GM21786 (cell line): ENCODE data around the gene RHOU.
"Not testable (repeated sequence)": the region's sequence is repeated elsewhere in the genome, so short reads cannot be mapped to it uniquely, and the experiment has no call there.

Experiments used
- ATAC-seq: cut with Tn5 transposase; IDR thresholded peaks from one replicate; pipeline ENCODE4 v1.9.1; 2021; ENCODE audit not compliant: unreplicated experiment

Gene RHOU

DNA sequence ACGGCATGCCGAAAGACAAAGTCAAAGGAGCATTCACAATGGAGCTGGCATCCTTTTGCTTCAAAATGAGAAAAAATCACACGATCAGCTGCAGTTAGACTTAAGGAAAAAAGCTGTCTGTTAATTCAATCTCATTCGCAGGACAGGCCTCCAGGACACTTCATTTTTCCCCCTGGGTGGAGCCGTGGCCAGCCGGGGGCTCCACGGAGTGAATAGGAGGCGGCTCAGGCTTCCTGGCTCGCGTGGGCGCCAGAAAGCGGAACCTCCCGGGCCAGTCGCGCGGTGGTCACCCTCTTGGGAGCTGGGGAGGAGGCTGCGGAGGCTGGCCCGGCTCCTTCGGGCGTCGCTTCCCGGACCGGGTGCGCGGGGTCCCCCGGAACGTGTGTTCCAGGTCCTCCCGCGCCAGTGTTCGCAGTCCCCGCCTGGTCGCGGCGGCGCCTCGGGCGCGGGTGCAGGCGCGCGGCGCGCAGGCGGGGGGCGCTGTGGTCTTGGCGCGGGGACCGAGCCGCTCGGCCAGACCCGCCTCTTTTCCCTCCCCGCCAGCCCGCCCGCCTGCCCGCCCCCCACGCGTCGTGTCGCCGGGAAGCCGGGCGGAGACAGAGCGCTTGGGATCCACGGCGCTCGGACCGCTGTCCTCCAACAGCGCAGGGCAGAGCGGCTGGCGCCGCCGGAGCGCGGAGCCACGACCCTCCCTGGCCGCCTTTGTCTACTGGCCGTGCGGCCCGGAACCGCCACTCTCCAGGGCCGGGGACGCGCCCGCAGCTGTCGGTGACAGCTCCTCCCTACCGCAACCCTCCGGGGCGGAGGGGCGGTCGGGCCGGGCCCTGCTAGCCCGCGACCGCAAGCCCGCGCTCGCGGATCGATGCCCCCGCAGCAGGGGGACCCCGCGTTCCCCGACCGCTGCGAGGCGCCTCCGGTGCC lies at the start of gene RHOU:
Gene RHOU (plus strand): TSS at position 599 of the 921 bp plus-strand sequence. CDS start 264 bp downstream, at position 863.
- no peak for ATAC-seq

DNA sequence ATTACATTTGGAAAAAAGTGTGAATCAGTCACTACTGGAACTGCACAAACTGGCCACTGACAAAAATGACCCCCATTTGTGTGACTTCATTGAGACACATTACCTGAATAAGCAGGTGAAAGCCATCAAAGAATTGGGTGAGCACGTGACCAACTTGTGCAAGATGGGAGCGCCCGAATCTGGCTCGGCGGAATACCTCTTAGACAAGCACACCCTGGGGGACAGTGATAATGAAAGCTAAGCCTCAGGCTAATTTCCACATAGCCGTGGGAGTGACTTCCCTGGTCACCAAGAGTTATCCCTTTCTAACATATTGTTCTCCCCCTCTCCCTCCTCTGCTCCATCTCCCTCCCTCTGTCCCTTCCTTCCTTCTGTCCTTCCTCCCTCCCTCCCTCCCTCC lies 47.7 kb upstream of the RHOU start:
- no peak for ATAC-seq

DNA sequence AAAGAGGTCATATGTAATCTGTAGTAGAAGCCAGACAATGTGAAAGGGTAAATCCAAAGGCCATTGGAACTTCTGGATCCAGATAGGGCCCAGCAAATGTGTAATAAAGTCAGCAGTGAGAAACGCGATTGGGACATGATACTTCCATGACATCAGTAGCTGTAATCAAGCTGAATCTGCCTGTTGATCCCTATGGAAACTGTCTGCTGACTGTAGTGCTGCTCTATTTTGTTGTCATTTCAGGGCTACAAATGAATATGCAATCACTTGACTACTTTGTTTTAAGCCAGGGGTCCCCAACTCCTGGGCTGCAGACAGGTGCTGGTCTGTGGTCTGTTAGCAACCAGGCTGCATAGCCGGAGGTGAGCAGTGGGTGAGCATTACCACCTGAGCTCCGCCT lies 46.0 kb upstream of the RHOU start:
- ATAC-seq: no peak

DNA sequence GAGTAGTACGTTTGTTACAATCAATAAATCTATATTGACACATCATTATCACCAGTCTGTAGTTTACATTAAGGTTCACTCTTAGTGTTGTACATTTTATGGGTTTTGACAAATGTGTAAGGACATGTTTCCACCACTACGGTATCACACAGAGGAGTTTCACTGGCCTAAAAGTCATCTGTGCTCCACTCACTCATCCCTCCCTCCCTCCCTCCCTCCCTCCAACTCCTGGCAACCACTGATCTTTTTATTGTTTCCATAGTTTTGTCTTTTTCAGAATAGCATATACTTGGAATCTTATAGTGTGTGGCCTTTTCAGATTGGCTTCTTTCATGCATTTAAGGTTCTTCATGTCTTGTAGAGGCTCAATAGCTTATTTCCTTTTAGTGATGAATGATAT lies 44.1 kb upstream of the RHOU start:
- ATAC-seq: no peak

DNA sequence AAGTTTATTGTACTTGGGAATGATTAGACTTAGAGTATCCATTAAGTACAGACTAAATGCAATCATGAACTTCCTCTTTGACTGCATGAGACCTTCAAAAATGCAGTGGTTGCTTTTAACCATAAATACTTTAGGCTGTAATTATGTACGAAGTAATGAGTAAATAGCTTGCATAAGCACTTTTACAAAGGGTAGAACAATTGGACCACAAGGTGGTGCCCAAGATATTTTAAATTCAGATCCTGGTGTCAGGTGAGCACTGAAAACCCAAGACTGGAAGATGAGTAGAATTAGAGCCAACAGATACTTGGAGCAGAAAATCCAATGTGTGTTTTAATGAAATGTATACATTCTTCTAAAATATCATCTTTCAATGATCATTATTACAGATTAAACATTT lies 43.4 kb upstream of the RHOU start:
- ATAC-seq: no peak

DNA sequence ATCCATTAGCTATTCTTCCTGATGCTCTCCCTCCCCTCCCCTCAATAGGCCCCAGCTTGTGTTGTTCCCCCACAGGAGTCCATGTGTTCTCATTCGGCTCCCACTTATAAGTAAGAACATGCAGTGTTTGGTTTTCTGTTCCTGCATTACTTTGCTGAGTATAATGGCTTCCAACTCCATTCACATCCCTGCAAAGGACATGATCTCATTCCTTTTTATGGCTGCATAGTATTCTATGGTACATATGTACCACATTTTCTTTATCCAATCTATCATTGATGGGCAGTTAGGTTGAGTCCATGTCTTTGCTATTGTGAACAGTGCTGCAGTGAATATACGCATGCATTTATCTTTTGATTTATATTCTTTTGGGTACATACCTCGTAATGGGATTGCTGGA lies 40.8 kb upstream of the RHOU start:
- ATAC-seq: not testable (repeated sequence)

DNA sequence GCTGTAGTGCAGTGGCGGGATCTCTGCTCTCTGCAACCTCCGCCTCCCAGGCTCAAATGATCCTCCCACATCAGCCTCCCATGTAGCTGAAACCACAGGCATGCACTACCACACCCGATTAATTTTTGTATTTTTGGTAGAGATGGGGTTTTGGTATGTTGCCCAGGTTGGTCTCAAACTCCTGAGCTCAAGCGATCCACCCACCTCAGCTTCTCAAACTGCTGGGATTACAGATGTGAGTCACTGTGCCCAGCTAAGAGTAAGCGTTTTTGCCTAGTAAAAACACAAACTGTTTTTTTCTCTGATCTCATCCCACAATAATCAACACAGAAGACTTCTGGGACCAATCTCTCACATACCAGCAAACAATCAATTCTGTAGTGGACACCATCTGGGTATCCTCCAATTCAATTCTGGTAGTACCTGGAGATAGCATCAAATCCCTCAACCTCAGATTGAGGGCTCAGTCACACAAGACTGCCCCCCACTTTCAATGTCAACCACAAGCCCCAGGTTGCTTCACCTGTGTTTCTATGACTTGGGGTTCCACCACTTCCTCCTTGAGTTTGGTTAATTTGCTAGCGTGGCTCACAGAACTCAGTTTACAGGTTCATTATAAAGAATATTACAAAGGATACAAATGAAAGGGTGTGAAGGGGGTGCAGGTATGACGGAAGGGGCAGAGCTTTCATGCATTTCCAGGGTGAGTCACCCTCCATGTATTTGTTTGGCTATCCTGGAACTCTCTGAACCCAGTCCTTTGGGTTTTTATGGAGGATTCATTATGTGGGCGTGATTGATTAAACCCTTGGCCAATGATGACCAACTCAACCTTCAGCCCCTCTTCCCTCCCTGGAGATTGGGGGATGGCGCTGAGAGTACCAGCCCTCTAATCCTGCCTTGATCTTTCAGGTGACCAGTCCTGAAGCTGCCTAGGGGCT lies 40.0 kb upstream of the RHOU start:
- ATAC-seq: no peak

DNA sequence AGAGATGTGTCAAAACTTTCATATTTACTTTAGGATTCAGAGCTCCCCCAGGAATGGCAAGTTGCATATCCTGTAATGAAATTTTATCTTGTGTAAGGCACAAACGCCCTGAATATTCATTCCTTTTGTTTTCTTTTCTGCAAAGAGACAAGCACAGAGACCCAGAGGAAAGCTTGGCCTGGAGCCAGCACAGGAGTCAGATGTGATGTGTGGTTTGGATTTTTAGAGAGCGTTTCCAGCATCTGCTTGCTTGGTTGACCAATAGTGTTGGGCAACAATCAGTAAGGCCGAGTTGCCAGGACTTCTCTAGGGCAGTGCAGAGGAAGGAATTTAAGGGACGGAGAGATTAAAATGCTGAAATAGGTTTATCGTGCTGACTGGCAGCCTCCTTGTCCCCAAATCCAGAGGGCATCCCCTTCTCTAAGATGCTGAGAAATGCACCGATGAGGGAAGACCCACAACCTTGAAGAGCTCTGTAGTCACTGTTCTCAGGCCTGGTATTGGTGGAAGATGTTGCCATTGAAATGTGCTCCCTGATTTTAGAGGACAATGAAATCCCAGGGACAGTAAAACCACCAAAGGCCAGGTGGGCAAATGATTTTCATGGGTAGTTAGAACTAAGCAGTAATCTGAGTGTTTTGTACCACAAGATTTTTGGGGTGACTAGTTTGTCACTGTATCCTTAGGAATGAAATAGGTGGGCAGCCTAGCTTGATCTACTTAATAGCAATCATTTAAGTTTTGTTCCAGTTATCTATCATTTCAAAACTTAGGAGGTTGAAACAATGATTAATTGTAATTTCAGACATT lies 37.9 kb upstream of the RHOU start:
- no peak for ATAC-seq

DNA sequence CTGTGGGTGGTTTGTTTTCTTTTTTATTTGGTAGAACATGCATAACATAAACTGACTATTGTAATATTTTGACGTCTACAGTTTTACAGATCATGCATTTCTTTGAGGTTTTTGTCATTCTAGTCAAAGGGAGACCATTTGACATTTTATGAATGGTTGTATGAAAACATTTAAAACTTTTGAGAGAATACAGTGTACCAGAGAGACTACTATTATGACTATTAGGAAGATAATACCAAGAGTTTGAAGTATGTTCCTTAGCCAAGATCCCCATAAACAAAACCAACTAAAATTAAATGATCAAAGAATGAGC lies 37.3 kb upstream of the RHOU start:
- no peak for ATAC-seq

DNA sequence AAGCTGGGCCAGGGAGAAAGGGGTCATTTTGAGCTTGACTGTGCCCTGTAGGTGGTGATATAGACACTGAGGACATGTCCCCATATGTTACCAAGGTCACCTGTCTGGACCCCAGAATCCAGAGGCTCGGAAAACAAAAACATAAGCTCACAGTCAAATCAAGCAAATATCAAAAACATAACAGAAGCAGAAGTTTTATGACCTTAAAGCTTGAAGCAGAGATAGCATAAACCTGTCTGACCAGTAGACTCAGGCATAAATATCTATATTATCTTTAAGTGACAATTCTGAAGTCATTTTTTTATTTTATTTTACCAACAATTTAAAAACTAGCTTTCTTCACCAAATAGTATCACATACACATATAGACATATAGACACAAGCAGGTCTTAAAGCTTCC lies 32.8 kb upstream of the RHOU start:
- no peak for ATAC-seq

DNA sequence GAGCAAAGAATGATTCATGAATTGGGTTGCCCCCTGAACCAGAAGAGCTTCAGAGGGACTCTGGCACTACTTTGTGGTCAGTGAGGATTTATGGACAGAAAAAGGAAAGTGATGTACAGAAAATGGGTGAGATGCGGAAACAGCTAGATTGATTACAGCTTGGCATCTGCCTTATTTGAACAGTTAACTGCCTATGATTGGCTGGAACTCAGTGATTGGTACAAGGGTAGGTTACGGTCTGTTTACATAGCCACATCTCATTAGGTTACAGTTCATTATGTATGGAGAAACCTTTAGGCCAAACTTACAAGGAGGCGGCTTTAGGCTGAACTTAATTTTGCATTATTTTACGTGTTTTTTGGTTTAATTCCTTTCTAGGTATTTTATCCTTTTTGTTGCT lies 29.0 kb upstream of the RHOU start:
- no peak for ATAC-seq

DNA sequence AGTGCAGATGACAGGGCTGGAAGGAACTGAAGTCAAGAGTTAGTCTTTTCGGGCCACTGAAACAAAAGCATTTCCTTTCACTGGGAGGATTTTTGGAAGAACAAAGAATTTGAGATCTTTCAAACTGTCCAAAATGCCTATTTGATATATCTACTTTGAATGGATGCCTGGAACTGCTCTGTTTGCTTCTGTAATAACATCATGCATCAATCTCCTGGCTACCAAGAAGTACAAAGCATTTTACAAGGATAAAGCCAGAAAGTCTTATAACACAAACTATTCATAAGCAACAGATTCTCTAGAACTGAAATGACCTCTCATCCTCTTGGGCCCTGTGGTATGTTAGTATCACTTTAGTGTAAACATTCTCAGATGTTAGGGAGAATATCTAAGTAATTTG lies 18.2 kb upstream of the RHOU start:
- ATAC-seq: no peak

DNA sequence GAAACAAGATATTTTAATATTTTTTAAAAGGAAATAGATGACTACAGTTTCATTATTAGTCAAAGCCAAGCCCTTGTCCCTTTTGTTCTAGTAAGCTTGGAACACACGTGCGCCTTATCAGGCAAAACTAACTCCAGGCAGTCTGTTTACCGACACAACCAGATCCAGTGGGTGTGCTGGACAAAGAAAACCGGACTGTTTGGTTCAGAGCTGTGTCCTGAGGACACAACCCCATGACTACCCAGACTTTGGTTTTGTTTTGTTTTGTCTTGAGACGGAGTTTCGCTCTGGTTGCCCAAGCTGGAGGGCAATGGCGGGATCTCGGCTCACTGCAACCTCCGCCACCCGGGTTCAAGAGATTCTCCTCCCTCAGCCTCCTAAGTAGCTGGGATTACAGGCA lies 13.9 kb upstream of the RHOU start:
- ATAC-seq: no peak

DNA sequence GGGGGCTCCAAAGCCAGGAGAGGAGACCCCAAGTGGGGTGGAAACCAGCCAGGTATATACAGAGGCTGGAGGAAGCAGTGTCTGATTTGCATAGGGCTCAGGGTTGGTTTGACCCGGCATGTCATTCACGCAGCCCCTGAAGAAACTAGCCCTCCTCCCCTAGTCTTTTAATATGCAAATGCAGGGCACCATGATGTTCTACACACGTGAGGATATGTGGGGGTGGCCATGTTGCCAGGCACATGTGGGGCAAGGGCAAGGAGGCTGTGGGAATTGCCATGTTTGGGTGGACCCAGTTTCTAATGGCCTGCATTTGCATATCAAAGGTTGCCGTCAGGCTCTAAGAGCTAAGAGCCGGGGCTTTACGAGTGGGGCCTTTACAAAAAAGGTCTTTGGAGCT lies 12.0 kb upstream of the RHOU start:
- ATAC-seq: no peak

DNA sequence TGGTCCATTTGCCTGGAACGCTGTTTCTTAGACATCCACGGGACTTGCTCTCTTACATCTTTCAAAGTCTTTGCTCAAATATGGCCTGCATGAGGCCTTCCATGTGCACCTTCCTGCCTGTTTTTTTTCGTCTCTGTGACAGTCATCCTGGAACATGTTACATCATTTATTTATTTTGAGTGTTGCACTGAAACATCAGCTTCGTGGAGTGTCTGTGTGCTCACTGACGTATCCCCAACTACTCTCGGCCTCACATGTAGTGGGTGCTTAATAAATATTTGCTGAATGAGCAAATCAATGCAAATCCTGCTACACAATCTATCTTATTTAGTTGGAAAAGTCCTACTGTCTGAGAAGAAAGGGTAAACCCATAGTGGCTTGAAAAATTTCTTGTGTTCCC lies 11.4 kb upstream of the RHOU start:
- ATAC-seq: no peak

DNA sequence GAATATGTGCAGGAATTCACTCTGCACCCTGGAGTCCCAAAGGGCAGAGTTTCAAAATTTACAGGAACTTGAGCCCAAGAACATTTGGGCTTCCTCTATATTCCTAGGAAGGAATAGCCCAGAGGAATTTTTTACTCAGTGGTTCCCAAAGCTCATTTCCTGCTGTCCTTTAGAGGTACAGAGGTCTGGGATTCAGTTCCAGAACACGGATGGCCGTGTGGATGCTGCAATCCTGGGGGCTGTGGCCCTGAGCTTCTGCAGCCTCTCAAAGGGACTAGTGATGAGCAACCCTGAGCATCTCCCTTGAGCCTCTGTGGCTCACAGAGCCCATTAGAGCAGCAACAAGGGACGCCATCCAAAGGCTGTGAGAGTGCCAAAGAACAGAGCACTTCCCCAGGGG lies 10.1 kb upstream of the RHOU start:
- ATAC-seq: no peak

DNA sequence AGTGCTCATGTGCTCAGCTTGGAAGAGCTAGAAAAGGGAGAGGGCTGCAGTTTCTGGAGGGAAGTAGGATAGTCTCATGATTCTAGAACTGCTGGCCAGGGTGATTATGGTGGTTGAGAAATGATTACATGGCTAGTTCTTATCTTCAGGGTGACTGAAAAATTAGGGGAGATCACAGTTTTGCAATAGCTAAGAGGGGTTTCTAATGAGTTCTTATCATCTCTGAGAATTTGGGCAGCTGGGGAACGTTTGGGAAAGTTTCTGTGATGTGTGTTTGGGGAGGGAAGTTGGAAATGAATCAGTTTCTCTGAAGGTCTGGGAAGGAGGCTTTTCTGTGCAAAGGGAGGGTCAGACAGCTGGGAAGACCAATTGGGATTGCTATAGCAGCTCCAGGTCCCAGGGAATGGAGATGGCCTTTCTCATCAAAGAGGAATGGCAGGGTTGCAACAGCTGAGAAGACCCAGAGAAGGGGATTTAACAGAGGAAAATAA lies 7.6 kb upstream of the RHOU start:
- ATAC-seq: no peak

DNA sequence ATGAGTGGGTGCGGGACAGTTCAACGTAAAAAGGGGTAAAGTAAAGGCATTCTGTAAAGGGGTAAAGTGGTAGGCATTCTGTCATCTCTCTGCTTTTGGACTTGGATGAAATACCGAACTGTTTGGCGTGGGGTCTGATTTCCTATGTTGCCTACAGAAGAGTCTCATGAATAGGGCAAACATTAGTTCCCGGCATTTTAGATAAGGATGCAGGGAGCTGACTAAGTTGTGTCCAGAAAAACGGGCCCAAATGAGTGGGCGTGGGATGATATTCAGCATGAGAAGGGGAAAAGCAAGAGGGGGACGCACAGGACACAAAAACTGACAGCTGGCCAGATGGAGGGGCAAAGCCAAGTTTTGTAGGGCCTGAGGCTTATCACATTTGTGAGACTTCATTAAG lies 2.9 kb upstream of the RHOU start:
- no peak for ATAC-seq

DNA sequence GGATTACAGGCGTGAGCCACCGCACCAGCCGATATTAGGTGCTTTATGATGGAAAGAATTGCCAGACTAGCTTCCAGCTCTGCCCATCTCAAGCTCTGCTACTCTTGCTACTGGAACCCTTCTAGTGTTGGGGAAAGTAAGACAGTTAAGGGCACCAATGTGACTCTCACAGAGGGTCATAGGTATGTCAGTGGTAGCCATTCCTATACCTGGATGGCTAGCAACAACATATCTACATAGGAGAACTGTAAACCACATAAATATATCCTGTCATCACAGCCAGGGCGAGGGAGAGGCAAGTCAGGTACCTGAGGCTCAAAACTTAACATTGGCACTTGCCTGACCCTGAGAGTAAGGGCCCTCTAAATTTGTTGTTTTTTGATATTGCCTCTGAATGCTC lies 1.7 kb upstream of the RHOU start:
- ATAC-seq: no peak

DNA sequence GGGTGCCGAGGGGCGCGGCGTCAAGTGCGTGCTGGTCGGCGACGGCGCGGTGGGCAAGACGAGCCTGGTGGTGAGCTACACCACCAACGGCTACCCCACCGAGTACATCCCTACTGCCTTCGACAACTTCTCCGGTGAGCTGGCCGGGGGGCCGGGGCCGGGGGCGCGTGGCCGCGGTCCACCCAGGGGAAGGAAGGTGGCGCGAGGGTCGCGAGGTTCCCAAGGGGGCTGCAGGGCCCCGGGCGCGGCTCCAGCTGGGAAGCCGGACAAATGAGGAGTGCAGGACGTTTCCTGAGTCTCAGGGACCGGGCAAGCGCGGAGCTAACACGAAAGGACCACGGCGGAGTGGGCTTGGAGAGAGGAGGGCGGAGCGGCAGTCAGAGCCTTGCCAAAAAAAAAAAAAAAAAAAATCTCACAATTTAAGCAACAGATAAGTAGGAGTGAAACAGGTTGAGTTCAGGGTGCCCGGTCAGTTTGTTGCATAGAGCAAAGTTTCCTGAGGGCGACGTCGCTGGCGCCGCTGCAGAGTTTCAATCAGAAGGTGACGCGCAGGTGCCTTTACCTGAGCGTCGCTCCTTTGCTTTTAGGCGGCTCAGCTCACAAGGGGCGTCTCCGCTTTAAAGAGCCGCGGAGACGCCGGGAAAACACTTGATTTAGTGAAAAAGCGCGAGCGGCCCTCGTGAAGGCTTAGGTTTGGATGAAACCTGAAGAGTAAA lies 750 bp downstream of the RHOU start:
- no peak for ATAC-seq
